Fibroblast of skin of left biceps (primary cell): ENCODE measurements around the gene TPSG1.
"Not testable (repeated sequence)": the region's sequence is repeated elsewhere in the genome, so short reads cannot be mapped to it uniquely, and the experiment has no call there.

ENCODE experiments used
- DNase-seq, 2 experiments: peaks; one replicate each; pipeline ENCODE4 v3.0.0-alpha.2; 2013; ENCODE audit warnings: low read depth in 2 of 2

Gene TPSG1

GRCh38 chr16:1194665-1195392 lies 30.2 kb downstream of the TPSG1 start:
- no peak for DNase-seq

DNA sequence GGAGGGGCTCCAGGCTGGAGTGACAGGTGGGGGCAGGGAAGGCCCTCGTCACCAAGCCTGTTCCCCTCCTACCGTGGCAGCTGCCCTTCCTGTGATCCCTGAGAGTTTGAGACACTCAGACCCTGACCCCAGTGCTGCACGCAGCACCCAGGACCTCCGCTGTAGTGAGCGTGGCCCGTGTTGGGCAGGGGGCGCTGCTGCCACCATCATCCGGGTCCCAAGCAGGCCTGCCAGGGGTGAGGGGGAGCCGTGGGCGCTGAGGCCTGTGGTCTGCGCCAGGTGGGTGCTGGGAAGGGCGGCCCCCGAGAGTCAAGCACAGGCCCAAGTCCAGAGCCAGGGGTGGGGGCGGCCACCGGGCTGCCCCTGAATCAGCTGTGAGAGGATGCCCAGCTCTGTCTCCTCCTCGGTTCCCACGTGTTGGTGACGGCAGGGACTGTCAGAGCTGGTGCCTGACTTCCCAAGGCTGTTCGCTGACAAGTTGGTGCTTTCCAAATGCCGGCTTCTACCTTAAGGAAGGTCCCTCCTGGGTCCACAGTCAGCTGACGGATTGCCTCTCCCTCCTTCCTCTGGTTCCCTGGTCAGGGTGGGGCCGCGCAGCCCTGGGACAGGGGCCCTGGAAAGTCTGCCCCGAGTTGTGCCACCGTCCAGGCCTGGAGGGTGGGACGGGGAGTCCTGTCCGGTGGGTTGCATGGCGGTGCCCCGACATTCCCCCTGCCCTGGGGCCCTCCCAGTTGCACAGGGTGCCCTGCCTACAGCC lies 31.1 kb downstream of the TPSG1 start:
- no peak for DNase-seq

- DNase-seq = no peak
These were observed 31.8 kb downstream of the TPSG1 start for GRCh38 chr16:1193143-1193824.

DNA sequence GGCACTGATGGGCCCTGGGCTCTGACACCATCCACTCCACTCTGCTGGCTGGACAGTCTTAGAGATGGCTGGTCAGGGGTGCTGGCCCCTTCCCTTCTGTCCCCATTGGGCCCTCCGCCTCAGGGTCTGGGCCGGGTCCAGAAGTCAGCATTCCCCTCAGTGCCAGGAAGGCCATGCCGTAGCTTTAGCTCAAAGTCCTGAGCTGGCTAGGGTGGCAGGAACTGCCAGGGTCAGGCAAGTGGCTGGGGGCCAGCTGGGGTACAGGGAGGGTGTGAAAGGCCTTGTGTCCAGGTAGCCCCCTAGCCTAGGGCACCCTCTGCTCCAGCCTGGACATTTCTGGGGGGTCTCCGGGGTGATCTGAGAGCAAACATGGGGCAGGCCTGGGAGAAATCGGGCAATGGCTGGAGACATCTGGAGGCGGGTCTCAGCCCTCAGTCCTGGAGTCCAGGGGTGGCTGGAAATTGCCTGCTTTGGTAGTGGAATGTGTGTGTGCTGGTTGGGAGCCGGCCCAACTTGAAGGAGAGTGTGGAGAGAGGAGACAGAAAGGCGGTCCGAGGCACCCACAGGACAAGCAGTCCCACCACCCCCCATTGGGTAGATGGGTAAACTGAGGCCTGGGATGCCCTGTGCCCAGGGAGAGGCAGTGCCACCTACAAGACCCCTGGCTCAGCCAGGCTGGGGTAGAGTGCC lies 32.5 kb downstream of the TPSG1 start:
- DNase-seq = no peak

GRCh38 chr16:1190789-1191188 lies 34.3 kb downstream of the TPSG1 start:
- not testable (repeated sequence) for DNase-seq

DNA sequence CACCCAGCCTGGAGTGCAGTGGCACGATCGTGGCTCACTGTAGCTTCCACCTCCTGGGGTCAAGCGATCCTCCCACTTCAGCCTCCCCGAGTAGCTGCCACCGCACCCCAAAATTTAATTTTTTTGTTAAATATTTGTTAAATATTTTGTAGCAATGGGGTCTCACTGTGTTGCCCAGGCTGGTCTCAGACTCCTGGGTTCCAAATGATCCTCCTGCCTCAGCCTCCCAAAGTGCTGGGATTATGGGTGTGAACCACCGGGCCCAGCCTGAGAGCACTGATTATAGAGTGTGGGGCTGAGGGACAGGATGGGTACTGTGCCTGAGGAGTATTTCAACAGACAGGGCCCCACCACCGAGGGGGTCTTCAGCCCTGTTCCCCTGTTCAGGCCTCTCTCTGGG lies 35.6 kb downstream of the TPSG1 start:
- DNase-seq = no peak

DNA sequence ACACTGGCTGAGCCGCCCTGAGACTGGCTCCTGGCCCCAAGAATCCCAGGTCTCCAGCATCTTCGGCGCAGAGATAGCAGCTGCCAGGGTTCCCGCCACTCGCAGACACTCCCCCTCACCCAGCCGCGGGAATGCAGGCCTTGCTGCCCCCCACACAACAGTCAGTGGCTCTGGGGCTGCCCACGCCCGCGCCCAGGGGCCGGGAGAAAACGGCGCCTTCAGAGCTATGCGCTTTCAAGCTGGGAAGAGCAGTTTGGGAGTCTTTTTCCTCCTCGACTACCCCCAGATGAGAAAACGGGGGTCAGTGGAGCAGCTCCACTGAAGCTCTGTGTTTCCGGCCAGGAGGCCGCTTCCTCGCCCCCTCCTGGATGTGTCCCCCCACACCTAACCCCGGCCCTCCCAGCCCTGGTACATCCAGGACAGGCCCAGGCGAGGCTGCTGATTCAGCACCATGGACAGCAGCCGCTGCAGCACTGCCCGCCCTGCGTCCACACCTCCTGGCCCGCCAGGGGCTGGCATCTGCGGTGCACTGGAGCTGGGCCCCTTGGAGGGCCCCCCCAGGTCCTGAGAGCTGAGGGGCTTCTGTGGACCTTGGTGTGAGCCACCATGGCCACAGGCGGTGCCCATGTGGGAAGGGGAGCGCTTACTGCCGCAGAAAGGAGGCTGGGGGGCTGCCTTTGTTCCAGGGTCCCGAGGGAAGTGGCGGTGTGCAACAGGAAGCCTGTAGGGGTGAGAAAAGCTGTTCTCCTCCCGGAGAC lies 36.5 kb downstream of the TPSG1 start:
- no peak for DNase-seq

DNA sequence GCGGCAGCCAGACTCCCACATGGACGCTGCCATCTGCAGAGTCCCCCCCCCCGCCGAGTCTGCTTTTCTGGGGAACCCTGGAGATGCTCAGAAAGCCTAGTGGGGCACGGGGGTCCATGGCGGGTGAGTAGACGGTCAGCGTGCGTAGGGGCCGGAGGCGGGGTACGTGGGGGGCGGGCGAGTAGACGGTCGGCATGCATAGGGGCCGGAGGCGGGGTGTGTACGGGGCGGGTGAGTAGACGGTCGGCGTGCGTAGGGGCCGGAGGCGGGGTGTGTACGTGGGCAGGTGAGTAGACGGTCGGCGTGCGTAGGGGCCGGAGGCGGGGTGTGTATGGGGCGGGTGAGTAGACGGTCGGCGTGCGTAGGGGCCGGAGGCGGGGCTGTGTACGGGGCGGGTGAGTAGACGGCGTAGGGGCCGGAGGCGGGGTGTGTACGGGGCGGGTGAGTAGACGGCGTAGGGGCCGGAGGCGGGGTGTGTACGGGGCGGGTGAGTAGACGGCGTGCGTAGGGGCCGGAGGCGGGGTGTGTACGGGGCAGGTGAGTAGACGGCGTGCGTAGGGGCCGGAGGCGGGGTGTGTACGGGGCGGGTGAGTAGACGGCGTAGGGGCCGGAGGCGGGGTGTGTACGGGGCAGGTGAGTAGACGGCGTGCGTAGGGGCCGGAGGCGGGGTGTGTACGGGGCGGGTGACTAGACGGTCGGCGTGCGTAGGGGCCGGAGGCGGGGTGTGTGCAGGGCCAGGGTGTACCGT lies 39.4 kb downstream of the TPSG1 start:
- DNase-seq = not testable (repeated sequence)

GRCh38 chr16:1184980-1185379 lies 40.1 kb downstream of the TPSG1 start:
- no peak for DNase-seq

DNA sequence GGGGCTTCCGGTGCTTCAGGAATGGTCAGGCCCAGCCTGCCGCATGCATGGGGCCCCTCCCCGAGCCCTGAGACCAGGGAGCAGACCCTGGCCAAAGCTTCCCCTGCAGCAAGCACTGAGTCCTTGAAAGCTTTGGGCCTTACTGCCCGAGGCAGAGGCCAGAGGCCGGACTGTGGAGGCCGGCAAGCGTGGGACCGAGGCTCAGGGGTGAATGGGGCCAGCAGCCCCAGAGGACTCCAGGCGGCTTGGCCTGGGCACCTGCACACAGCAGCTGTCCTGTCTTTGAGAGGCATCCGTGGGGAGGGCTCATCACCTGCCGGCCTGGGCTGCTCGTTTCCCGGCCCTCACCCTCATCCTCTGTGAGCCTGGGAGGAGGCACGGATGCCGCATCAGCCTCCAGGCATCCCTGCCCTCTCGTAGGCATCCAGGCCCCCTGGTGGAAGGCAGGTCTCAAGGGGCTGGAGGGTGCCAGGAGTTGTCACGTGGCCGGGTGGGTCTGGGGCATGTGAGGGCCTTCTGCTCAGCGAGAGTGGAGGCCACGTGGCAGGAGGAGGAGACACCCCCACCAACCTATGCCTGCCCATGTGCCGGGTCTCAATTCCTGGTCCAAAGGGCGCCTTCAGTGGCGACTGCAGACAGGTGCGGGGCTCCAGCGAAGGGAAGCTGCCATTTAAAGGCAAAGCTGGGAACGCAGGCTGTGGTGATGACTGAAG lies 40.8 kb downstream of the TPSG1 start:
- no peak for DNase-seq

DNA sequence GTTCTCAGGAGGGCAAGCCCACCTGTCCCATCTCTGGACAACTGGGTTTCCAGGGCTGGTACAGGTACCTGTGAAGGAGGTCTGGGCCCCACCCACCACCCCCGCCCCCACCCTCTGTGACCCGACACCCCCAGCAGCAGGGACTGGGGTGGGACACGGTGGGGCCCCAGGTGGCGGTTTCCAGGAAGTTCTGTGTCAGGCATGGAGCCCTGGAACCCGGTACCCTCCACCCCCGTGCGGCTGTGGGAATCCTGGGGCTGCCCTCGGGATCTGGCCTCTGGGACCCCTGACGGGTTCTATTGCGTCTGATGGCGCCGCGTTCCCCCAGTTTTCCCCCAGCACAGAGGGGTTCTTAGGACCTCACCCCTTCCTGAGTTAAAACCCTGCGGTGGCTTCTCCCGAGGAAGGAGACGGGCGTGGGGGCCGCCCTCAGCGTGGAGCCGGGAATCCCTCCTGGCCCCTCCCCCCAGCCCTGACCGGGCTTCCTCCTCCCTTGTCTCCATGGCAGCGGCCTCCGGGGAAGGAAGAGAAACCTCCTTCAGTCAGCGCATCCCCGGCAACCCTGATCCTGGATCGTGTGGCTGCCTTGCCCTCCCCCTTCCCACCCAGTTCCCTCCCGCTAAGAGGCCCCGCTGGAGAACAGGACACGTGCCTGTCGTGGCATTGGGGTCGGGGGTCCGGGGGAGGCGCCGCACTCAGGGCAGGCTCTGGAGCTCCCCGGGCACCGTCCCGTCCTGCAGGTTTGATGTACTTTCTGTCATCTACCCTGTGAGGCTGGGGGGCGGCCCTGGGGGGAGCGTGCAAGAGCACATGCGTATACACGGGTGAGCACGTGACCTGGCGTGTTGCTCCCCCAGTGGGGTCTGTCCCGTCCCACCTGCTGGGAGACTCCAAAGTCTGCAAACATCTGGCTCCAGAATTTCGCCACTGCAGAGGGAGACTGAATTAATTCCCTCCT lies 41.8 kb downstream of the TPSG1 start:
- peak in 1 of 2 experiments; percentile 7 for DNase-seq

DNA sequence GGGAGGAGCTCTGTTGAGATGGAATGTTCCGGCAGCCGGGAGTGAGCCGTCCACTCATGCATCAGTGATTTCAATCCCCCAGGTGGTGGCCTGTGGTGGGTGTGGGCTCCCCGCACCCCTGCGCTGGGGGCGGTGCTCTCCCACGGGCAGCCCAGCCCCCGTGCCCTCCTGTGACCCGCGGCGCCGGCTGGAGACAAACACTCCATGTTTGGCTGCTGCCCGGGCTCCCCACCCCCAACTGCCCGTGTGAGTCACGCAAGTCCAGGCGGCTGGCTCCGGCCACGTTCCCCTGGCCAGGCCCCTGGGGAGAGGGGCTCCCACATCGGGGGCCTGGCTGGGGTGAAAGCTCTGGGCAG lies 42.8 kb downstream of the TPSG1 start:
- peak; percentile 15 to 24 for DNase-seq

GRCh38 chr16:1181404-1182315 lies 43.4 kb downstream of the TPSG1 start:
- no peak for DNase-seq

DNA sequence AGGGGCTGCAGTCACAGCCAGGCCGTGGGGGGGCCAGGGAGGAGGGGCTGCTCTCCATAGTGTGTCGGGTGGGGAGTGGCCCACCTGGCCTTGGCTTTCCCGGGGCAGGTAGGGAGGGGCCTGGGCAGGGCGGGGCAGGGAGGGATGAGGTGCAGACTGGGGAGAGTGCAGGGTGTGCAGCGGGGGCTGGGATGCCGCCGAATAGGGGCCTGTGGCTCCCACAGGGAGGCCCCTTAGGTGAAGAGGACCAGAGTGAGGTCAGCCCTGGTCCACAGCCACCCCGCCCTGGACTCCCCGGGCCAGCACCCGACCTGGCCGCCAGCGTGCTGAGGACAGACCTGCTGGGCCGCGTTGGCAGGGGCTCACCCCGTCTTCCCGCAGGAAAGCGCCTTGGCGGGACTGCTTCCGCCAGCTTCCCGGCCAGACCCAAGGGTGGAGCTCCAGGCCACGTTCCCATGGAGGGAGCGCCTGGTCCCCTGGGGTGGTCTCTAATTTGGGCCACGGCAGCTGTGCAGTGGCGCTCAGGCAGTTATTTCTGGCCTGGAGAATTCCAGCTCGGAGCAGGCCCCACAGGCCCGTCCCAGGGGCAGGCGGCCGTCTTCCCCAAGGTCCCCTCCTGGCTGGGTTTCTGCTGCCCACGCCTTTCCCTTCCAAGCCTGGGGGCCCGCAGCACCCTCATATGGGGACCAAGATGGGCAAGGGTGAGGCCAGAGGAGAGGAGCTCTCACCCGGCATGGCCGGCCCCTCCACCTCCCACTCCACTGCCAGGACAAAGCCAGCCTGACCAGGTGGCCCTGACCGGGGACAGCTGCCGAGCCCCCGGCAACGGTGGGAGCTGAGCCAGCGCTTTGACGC lies 44.3 kb downstream of the TPSG1 start:
- DNase-seq = no peak

DNA sequence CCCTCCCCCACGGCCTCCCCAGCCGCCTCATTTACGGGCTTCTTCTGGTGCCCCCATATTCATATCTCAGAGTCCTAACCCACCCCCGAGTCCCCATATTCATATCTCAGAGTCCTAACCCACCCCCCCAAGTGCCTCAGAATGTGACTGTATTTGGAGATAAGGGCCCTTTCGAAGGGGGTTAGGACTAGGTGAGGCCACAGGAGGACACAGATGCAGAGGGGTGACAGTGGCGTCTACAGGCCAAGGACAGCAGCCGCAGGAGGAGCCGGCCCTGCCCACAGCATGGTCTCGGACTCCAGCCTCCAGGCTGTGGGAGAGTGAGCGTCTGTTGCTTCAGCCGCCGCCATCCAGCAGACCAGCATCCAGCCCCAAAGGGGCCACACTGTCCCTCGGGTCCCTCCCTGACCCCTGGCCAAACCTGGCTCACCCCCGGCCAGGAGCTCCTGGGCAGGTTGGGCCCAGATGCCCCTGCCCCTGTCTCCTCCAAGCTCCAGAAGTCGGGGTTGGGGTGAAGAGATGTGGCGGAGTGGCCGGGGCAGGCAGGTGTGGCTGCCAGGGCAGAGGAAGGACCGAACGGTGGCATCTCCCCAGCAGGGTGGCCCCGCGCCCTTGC lies 46.7 kb downstream of the TPSG1 start:
- no peak for DNase-seq

- no peak for DNase-seq
These were observed 47.3 kb downstream of the TPSG1 start for GRCh38 chr16:1177750-1178149.
